Measurements from ENCODE around the gene EFNA3. TPM values are rescaled to one million over a fixed set of nuclear protein-coding genes. Genes with fewer than 3 reads are reported as not detected.
"Not testable (repeated sequence)": the region's sequence is repeated elsewhere in the genome, so short reads cannot be mapped to it uniquely, and the experiment has no call there.

Gene EFNA3
- total RNA-seq, 4 donors from 2014 or later, result 28.8 to 104 (median 77.6) TPM

- Histone ChIP-seq H3K27ac (no peak overlapping the region), H3K27me3 (no peaks in the 10 kb centered on the region), H3K9me3 (no peaks in the 10 kb centered on the region), H3K4me3 (no peak overlapping the region), H3K4me1 (no peaks in the 10 kb centered on the region), H3K36me3 (no peaks in the 10 kb centered on the region)
- DNase-seq (ENCODE audit: low spot score in 2 of 2), result no peak
- 68% methylated on average over 4 of the region's 4 CpGs for WGBS
- no peak for TF ChIP-seq EP300 (IDR thresholded peaks at IDR 0.05)
- no peak for TF ChIP-seq POLR2A (IDR thresholded peaks at IDR 0.05)
- no peak for TF ChIP-seq POLR2AphosphoS5 (IDR thresholded peaks at IDR 0.05)
- no peak for TF ChIP-seq CTCF (IDR thresholded peaks at IDR 0.05)
Measured at GRCh38 chr1:155117610-155118009, 39.0 kb downstream of the EFNA3 start.

DNA sequence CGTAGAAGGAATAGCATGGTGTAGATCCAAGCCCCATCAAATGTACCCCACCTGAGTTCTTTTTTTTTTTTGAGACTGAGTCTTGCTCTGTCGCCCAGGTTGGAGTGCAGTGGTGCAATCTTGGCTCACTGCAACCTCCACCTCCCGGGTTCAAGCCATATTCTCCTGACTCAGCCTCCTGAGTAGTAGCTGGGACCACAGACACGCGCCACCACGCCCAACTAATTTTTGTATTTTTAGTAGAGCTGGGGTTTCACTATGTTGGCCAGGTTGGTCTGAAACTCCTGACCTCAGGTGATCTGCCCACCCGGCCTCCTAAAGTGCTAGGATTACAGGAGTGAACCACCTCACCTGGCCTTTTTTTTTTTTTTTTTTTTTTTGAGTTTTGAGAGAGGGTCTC is 39.5 kb downstream of the EFNA3 start:
- DNase-seq (ENCODE audit: low spot score in 2 of 2); H3K27me3 ChIP-seq; H3K27ac ChIP-seq; H3K36me3 ChIP-seq; H3K4me1 ChIP-seq; H3K9me3 ChIP-seq; H3K4me3 ChIP-seq: not testable (repeated sequence)
- 93% methylated on average over 7 of the region's 7 CpGs for WGBS

- H3K27me3 ChIP-seq, result no peaks in the 10 kb centered on the region
- H3K4me3 ChIP-seq, result no peak overlapping the region
- H3K9me3 ChIP-seq, result no peaks in the 10 kb centered on the region
- peaks cover 12% of the 10 kb centered on the region for H3K4me1 ChIP-seq
- no peaks in the 10 kb centered on the region for H3K36me3 ChIP-seq
- WGBS, result 36% methylated on average over 6 of the region's 6 CpGs
- DNase-seq (ENCODE audit: low spot score in 2 of 2), result no peak
- no peak for TF ChIP-seq POLR2AphosphoS5 (IDR thresholded peaks at IDR 0.05)
- no peak for TF ChIP-seq CTCF (IDR thresholded peaks at IDR 0.05)
- TF ChIP-seq EP300 (IDR thresholded peaks at IDR 0.05), result no peak
- no peak for TF ChIP-seq POLR2A (IDR thresholded peaks at IDR 0.05)
- H3K27ac ChIP-seq, result no peak overlapping the region
Measured at GRCh38 chr1:155120253-155120652, 41.6 kb downstream of the EFNA3 start.

GRCh38 chr1:155121249-155121648 is 42.6 kb downstream of the EFNA3 start:
- Histone ChIP-seq H3K9me3 (no peaks in the 10 kb centered on the region), H3K36me3 (no peaks in the 10 kb centered on the region), H3K4me1 (peaks cover 22% of the 10 kb centered on the region), H3K27ac (no peak overlapping the region), H3K4me3 (no peak overlapping the region), H3K27me3 (no peaks in the 10 kb centered on the region)
- WGBS, result 87% methylated on average over 2 of the region's 2 CpGs
- DNase-seq (ENCODE audit: low spot score in 2 of 2), result no peak
- TF ChIP-seq POLR2A (IDR thresholded peaks at IDR 0.05), result no peak
- TF ChIP-seq POLR2AphosphoS5 (IDR thresholded peaks at IDR 0.05), result no peak
- no peak for TF ChIP-seq CTCF (IDR thresholded peaks at IDR 0.05)
- no peak for TF ChIP-seq EP300 (IDR thresholded peaks at IDR 0.05)

GRCh38 chr1:155122308-155122707 is 43.7 kb downstream of the EFNA3 start:
- H3K9me3 ChIP-seq, result no peaks in the 10 kb centered on the region
- no peak for DNase-seq (ENCODE audit: low spot score in 2 of 2)
- peaks cover 32% of the 10 kb centered on the region for H3K4me1 ChIP-seq
- no peaks in the 10 kb centered on the region for H3K27me3 ChIP-seq
- no peak overlapping the region for H3K4me3 ChIP-seq
- no peak overlapping the region for H3K27ac ChIP-seq
- H3K36me3 ChIP-seq, result no peaks in the 10 kb centered on the region
- TF ChIP-seq POLR2AphosphoS5 (IDR thresholded peaks at IDR 0.05), result no peak
- TF ChIP-seq CTCF (IDR thresholded peaks at IDR 0.05), result no peak
- no peak for TF ChIP-seq EP300 (IDR thresholded peaks at IDR 0.05)
- TF ChIP-seq POLR2A (IDR thresholded peaks at IDR 0.05), result no peak
- WGBS, result 86% methylated on average over 2 of the region's 2 CpGs

- H3K9me3 ChIP-seq, result no peaks in the 10 kb centered on the region
- no peak overlapping the region for H3K4me3 ChIP-seq
- TF ChIP-seq CTCF (IDR thresholded peaks at IDR 0.05), result no peak
- TF ChIP-seq EP300 (IDR thresholded peaks at IDR 0.05), result no peak
- no peak for TF ChIP-seq POLR2AphosphoS5 (IDR thresholded peaks at IDR 0.05)
- no peak for TF ChIP-seq POLR2A (IDR thresholded peaks at IDR 0.05)
- H3K27me3 ChIP-seq, result no peaks in the 10 kb centered on the region
- 81% methylated on average over 4 of the region's 4 CpGs for WGBS
- DNase-seq (ENCODE audit: low spot score in 2 of 2), result no peak
- H3K27ac ChIP-seq, result no peak overlapping the region
- H3K36me3 ChIP-seq, result no peaks in the 10 kb centered on the region
- peaks cover 47% of the 10 kb centered on the region for H3K4me1 ChIP-seq
Measured at GRCh38 chr1:155123801-155124200, 45.2 kb downstream of the EFNA3 start.

Measured in suprapubic skin (tissue), 4 donors.